ENCODE data around the gene MBP. TPM values are rescaled to one million over a fixed set of nuclear protein-coding genes. Genes with fewer than 3 reads are reported as not detected.

MBP gene
- total and polyA plus RNA-seq, 2 experiments from 2014 or later: 18.4 to 22.9 TPM

- ATAC-seq: no peak; the same call in 2 of the 3 replicates
- H3K4me1 Mint-ChIP-seq: peaks cover 49% of the 10 kb centered on the region
- no peak overlapping the region; the same call in 1 of the 2 replicates for H3K27ac ChIP-seq (ENCODE audit: low read depth)
- H3F3A ChIP-seq (replicated peaks; ENCODE audit: low read depth): peaks cover 10% of the 10 kb centered on the region; the same call in 1 of the 2 replicates
- peak overlapping the region; percentile 48; the same call in 1 of the 2 replicates for H3K4me2 ChIP-seq
- H3K27me3 ChIP-seq (ENCODE audit: insufficient read depth): no peaks in the 10 kb centered on the region
- H2AFZ ChIP-seq: no peak overlapping the region
- 0 out of 2 replicates have a peak, but pooled peaks cover 2% of the 10 kb centered on the region for H3K9me2 ChIP-seq (ENCODE audit: insufficient read depth)
- peak; percentile 38 for DNase-seq (ENCODE audit: low spot score)
- H3K9me3 Mint-ChIP-seq: no peaks in the 10 kb centered on the region
- peaks cover 10% of the 10 kb centered on the region for H3K27me3 Mint-ChIP-seq (ENCODE audit: insufficient read depth, low read depth, poor library complexity)
- no peak overlapping the region for H3K4me3 ChIP-seq
- no peaks in the 10 kb centered on the region for H3K36me3 ChIP-seq (ENCODE audit: insufficient read depth)
- no peaks in the 10 kb centered on the region for H3K79me2 ChIP-seq (replicated peaks; ENCODE audit: insufficient read depth)
- H3K36me3 Mint-ChIP-seq (ENCODE audit: low read depth): peaks cover 11% of the 10 kb centered on the region; the same call in 2 of the 3 replicates
- peaks cover 41% of the 10 kb centered on the region for H3K4me1 ChIP-seq (ENCODE audit: insufficient read depth)
- peak overlapping the region; percentile 90 for H3K27ac Mint-ChIP-seq
- TF ChIP-seq ZNF114 (CRISPR knock-in tag; IDR thresholded peaks at IDR 0.05): no peak
- TF ChIP-seq POLR2AphosphoS5 (IDR thresholded peaks at IDR 0.05; ENCODE audit: low read depth): no peak
- TF ChIP-seq STAT1 (IDR thresholded peaks at IDR 0.05; ENCODE audit: unreplicated experiment): no peak
- TF ChIP-seq ZNF462 (CRISPR knock-in tag; IDR thresholded peaks at IDR 0.05): no peak
- TF ChIP-seq CTCF (conservative IDR thresholded peaks at IDR 0.05; ENCODE audit: low read depth in 2 of 2): no peak
- TF ChIP-seq EZH2 (IDR thresholded peaks at IDR 0.05; ENCODE audit: low read depth, unreplicated experiment): no peak
- no peak for TF ChIP-seq CREB1 (CRISPR knock-in tag; IDR thresholded peaks at IDR 0.05; ENCODE audit: low read depth)
- no peak for TF ChIP-seq REST (IDR thresholded peaks at IDR 0.05; ENCODE audit: unreplicated experiment)
- TF ChIP-seq ZNF331 (CRISPR knock-in tag; IDR thresholded peaks at IDR 0.05; ENCODE audit: low read depth): no peak
- TF ChIP-seq ETS1 (IDR thresholded peaks at IDR 0.05): no peak
- no peak for TF ChIP-seq JUNB (IDR thresholded peaks at IDR 0.05; ENCODE audit: unreplicated experiment)
- TF ChIP-seq NANOG (IDR thresholded peaks at IDR 0.05; ENCODE audit: borderline replicate concordance): no peak
- TF ChIP-seq EZH2phosphoT487 (IDR thresholded peaks at IDR 0.05; ENCODE audit: unreplicated experiment): no peak
- peak overlapping the region; percentile 10; the same call in 1 of the 3 replicates for H3K4me3 Mint-ChIP-seq
- H4K20me1 ChIP-seq (replicated peaks; ENCODE audit: insufficient read depth): no peaks in the 10 kb centered on the region
Observed at GRCh38 chr18:77101410-77102258, 30.9 kb downstream of the MBP start.

Data from GM23338 (cell line).